Cardiac fibroblast (primary cell): ENCODE measurements around the gene CCDC74B.
A peak's percentile ranks its signal among the peaks of the same experiment; 100 is the strongest.
"Not testable (repeated sequence)": the region's sequence is repeated elsewhere in the genome, so short reads cannot be mapped to it uniquely, and the experiment has no call there.

Source experiments
- DNase-seq, 2 donors: peaks; one replicate each; pipeline versions ENCODE4 v3.0.0 to v3.0.0-alpha.2; 2010; ENCODE audit warnings: low read depth in 2 of 2
- H3K4me3 ChIP-seq, 2 donors: replicated peaks in 1 of 2; 1 replicate in 1 of 2; 2 replicates in 1 of 2; pipeline ENCODE4 v1.5.1; 2011; ENCODE audit warnings: low read depth in 2 of 2, low read length in 2 of 2, mild to moderate bottlenecking in 2 of 2, moderate library complexity in 1 of 2
- TF ChIP-seq, protein P1 (sequence below): IDR thresholded peaks from one replicate; pipeline ENCODE4 v1.5.1; 2011; ENCODE audit warnings: low read depth, mild to moderate bottlenecking, low read length, inconsistent platforms

CCDC74B gene

GRCh38 chr2:130145006-130145414 is at the start of gene CCDC74B:
Gene CCDC74B, minus strand, starts transcription at chr2:130145112. Its CDS starts 116 bp downstream, at chr2:130144996.
- peak within 1 kb of the TSS; percentile 36 for H3K4me3 ChIP-seq
- peak; percentile 34 to 39 for DNase-seq

DNA sequence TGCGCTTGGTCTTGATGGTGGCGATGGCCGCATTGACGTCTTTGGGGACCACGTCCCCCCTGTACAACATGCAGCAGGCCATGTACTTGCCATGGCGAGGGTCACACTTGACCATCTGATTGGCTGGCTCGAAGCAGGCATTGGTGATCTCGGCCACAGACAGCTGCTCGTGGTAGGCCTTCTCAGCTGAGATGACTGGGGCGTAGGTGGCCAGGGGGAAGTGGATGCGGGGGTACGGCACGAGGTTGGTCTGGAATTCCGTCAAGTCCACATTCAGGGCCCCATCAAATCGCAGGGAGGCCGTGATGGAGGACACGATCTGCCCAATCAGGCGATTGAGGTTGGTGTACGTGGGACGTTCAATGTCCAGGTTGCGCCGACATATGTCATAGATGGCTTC is 48.9 kb upstream of the CCDC74B start:
- not testable (repeated sequence) for H3K4me3 ChIP-seq

DNA sequence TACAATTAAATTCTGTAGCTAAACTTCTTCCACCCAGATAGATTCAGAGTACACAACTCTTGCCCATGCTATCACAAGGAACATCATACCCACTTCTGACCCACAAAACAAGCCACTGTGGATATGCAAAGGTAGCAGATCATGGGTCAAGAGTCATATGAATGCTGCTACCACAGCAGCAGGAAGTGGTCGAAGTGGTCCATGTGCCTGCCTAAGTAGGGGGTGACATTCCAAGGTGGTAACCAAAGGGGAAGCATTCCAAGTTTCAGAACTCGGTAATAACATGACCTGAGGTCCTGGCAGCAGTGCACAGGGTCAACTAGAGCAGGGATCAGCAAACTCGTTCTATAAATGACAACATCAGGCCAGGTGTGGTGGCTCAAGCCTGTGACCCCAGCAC is 47.5 kb upstream of the CCDC74B start:
- not testable (repeated sequence) for H3K4me3 ChIP-seq, DNase-seq

More for the DNA sequence above, 48.9 kb upstream of the CCDC74B start:
- DNase-seq, result not testable (repeated sequence)

DNA sequence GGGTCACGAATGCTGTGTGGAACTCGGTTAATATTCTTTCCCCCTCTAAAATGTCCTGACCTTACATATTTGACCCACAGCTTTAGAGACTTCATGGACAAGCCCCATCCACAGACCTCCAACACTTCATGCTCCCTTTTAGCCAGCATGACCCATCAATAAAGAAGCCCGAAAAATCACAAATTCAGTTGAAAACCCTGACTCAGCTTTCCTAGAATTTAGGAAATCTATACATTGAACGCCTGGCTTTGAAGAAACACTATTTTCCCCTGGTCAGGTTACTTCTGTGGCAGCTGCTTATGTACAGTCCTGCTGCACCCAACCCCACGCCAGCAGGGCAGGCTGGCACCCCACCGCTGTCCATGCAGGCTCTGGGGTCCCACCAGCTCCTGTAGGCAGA is 46.4 kb upstream of the CCDC74B start:
- not testable (repeated sequence) for DNase-seq

DNA sequence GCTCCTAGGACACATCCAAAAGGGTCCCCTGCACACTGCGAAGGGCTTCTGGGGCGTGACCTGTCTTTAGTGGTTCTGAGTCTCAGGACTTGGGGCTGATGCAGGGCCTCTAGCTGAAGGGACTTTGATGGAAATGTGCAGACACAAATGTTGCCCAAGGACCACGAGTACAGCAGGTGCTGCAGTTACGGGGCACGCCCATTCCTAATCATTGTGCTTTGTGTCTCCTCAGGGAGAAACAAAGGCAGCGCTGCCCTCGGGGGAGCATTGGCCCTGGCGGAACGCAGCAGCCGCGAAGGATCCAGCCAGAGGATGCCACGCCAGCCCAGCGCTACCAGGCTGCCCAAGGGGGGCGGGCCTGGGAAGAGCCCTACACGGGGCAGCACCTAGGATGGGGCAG is 45.3 kb upstream of the CCDC74B start:
- TF ChIP-seq, protein P1, sequence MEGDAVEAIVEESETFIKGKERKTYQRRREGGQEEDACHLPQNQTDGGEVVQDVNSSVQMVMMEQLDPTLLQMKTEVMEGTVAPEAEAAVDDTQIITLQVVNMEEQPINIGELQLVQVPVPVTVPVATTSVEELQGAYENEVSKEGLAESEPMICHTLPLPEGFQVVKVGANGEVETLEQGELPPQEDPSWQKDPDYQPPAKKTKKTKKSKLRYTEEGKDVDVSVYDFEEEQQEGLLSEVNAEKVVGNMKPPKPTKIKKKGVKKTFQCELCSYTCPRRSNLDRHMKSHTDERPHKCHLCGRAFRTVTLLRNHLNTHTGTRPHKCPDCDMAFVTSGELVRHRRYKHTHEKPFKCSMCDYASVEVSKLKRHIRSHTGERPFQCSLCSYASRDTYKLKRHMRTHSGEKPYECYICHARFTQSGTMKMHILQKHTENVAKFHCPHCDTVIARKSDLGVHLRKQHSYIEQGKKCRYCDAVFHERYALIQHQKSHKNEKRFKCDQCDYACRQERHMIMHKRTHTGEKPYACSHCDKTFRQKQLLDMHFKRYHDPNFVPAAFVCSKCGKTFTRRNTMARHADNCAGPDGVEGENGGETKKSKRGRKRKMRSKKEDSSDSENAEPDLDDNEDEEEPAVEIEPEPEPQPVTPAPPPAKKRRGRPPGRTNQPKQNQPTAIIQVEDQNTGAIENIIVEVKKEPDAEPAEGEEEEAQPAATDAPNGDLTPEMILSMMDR, result no peak
- no peak overlapping the region for H3K4me3 ChIP-seq
- DNase-seq, result no peak

More for the DNA sequence above, 46.4 kb upstream of the CCDC74B start:
- H3K4me3 ChIP-seq, result not testable (repeated sequence)

DNA sequence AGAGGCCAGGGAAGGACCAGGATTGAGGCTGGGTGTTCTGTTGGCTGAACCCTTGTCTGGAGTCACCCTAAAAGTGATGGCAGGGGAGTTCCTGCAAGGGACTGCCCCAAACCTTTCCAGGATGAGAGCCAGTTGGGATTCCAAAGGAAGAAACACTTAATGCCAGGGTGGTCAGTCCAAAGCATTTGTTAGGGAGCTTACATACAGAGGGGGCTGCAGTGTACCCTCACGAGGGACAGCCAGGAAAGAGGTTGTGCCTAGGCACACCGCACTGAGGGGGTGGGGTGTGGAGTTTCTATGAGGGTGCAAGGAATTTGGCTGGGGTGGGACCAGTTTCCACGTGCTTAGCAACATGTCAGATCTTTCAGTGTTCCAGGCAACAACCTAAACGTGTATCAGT is 44.0 kb upstream of the CCDC74B start:
- not testable (repeated sequence) for H3K4me3 ChIP-seq, DNase-seq

GRCh38 chr2:130187859-130188792 is 43.2 kb upstream of the CCDC74B start:
- DNase-seq, result not testable (repeated sequence)

DNA sequence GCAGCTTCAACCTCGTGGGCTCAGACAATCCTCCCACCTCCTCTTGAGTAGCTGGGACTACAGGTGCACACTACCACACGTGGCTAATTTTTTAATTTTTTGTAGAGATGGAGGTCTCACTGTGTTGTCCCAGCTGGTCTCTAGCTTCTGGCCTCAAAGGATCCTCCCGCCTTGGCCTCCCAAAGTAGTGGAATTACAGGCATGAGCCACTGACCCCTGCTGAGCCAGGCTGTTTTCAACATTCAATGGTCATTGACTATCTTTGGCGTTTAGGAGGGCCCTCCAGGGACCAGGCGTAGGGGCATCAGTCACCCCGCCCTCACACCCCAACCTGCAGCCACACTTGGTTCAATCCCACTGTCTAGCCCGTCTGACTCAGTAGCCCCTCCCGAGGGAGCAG is 42.4 kb upstream of the CCDC74B start:
- TF ChIP-seq, protein P1, result no peak
- no peak overlapping the region for H3K4me3 ChIP-seq
- DNase-seq, result peak in 1 of 2 donors; percentile 3

More at GRCh38 chr2:130187859-130188792, 43.2 kb upstream of the CCDC74B start:
- H3K4me3 ChIP-seq, result not testable (repeated sequence)

DNA sequence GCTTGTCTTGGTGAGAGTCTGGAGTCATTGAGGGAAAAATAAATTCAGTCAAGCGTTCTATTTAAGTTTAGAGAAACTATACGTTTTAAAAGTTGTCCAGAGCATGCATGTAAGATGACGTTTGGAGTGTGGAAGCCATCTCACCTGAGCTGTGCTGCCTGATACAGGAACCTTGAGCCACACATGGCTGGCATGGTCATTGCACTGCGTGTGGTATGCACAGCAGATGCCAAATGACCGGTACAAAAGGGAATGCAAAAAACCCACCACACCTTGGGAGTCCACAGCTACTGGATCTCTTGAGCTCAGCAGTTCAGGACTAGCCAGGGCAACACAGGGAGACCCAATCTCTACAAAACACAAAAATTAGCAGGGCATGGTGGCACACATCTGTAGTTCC is 41.5 kb upstream of the CCDC74B start:
- no peak overlapping the region for H3K4me3 ChIP-seq
- TF ChIP-seq, protein P1, result no peak
- DNase-seq, result no peak

- DNase-seq, result no peak
- TF ChIP-seq, protein P1, result no peak
- H3K4me3 ChIP-seq, result no peak overlapping the region
Measured at GRCh38 chr2:130185896-130186295, 41.0 kb upstream of the CCDC74B start.
